WTC11 (cell line): ENCODE results near the gene ADCY3. TPM values are rescaled to one million over a fixed set of nuclear protein-coding genes. Genes with fewer than 3 reads are reported as not detected.
A peak's percentile ranks its signal among the peaks of the same experiment; 100 is the strongest.

Experiments used
- ATAC-seq: fragments of 200-7000 bp; cut with Tn5 transposase; 2 replicates; pipeline ENCODE4 v1.10.0; 2021; ENCODE audit warnings: mild to moderate bottlenecking, moderate library complexity
- CTCF ChIA-PET: fragments of 300-600 bp; sonication (Branson Sonifier 250); formaldehyde crosslinking; loops from one replicate; lab custom pipeline; 2021; ENCODE audit warnings: antibody characterized with exemption; lab: Charles Lee
- POLR2A ChIA-PET: fragments of 350-600 bp; sonication (Branson Sonifier 250); formaldehyde crosslinking; loops from one replicate; lab custom pipeline; 2021; ENCODE audit warnings: antibody characterized with exemption; lab: Charles Lee
- DNase-seq: peaks from one replicate; pipeline ENCODE4 v3.0.0; 2021; ENCODE audit warnings: low spot score
- H3K27ac Mint-ChIP-seq: 2 replicates; pipeline ENCODE4 v1.8.0; 2021; ENCODE audit warnings: mixed read lengths
- H3K27me3 Mint-ChIP-seq: 2 replicates; pipeline ENCODE4 v1.8.0; 2021; ENCODE audit warnings: low read depth, mild to moderate bottlenecking, moderate library complexity, mixed read lengths
- H3K36me3 Mint-ChIP-seq: 2 replicates; pipeline ENCODE4 v1.8.0; 2021; ENCODE audit warnings: mixed read lengths
- H3K4me1 Mint-ChIP-seq: 2 replicates; pipeline ENCODE4 v1.8.0; 2022; ENCODE audit warnings: mixed read lengths
- H3K4me3 Mint-ChIP-seq: 2 replicates; pipeline ENCODE4 v1.8.0; 2021; ENCODE audit warnings: mild to moderate bottlenecking, moderate library complexity, mixed read lengths
- H3K9me3 Mint-ChIP-seq: 2 replicates; pipeline ENCODE4 v1.8.0; 2021; ENCODE audit warnings: mixed read lengths
- AFF4 ChIP-seq: sonication (generic); formaldehyde crosslinking; IDR thresholded peaks from 2 replicates; pipeline ENCODE4 v1.8.1; 2023; ENCODE audit warnings: mild to moderate bottlenecking, missing genetic modification reagents, borderline replicate concordance
- AR ChIP-seq: fragments of 250-450 bp; sonication (Bioruptor Pico); IDR thresholded peaks from 2 replicates; pipeline ENCODE4 v1.9.0; 2021; ENCODE audit warnings: mild to moderate bottlenecking
- ATF2 ChIP-seq: sonication (generic); formaldehyde crosslinking; IDR thresholded peaks from 2 replicates; pipeline ENCODE4 v1.8.1; 2022; ENCODE audit warnings: low read depth, missing genetic modification reagents, borderline replicate concordance
- CDX4 ChIP-seq: fragments of 250-450 bp; sonication (Bioruptor Pico); IDR thresholded peaks from 2 replicates; pipeline ENCODE4 v1.9.0; 2021; ENCODE audit warnings: moderate library complexity, mild to moderate bottlenecking, inconsistent platforms, borderline replicate concordance
- CTCF ChIP-seq: fragments of 200-600 bp; IDR thresholded peaks from 2 replicates; pipeline ENCODE4 v1.8.0; 2022; ENCODE audit warnings: antibody characterized with exemption
- E2F1 ChIP-seq: sonication (generic); formaldehyde crosslinking; IDR thresholded peaks from 2 replicates; pipeline ENCODE4 v1.8.0; 2022; ENCODE audit warnings: mild to moderate bottlenecking, missing genetic modification reagents
- EMX1 ChIP-seq: fragments of 250-450 bp; sonication (Bioruptor Pico); IDR thresholded peaks from 2 replicates; pipeline ENCODE4 v1.8.0; 2021; ENCODE audit warnings: mild to moderate bottlenecking
- FOXP1 ChIP-seq: sonication (generic); formaldehyde crosslinking; IDR thresholded peaks from 2 replicates; pipeline ENCODE4 v1.8.0; 2022; ENCODE audit warnings: missing genetic modification reagents, mild to moderate bottlenecking, moderate library complexity, borderline replicate concordance
- JUN ChIP-seq: sonication (generic); formaldehyde crosslinking; IDR thresholded peaks from 2 replicates; pipeline ENCODE4 v1.8.0; 2023; ENCODE audit warnings: mild to moderate bottlenecking, missing genetic modification reagents
- NR1H2 ChIP-seq: sonication (generic); formaldehyde crosslinking; IDR thresholded peaks from 2 replicates; pipeline ENCODE4 v1.9.0; 2021; ENCODE audit warnings: mild to moderate bottlenecking, moderate library complexity, missing genetic modification reagents
- PRRX2 ChIP-seq: fragments of 250-450 bp; sonication (Bioruptor Pico); IDR thresholded peaks from 2 replicates; pipeline ENCODE4 v1.8.0; 2021; ENCODE audit warnings: mild to moderate bottlenecking
- RELA ChIP-seq: sonication (generic); formaldehyde crosslinking; IDR thresholded peaks from 2 replicates; pipeline ENCODE4 v1.8.1; 2022; ENCODE audit warnings: missing genetic modification reagents, mild to moderate bottlenecking, borderline replicate concordance
- TEAD1 ChIP-seq: sonication (generic); formaldehyde crosslinking; IDR thresholded peaks from 2 replicates; pipeline ENCODE4 v1.8.0; 2022; ENCODE audit warnings: mild to moderate bottlenecking, missing genetic modification reagents
- ZNF219 ChIP-seq: sonication (generic); formaldehyde crosslinking; IDR thresholded peaks from 2 replicates; pipeline ENCODE4 v1.8.0; 2023; ENCODE audit warnings: missing genetic modification reagents, mild to moderate bottlenecking, borderline replicate concordance
- ZNF263 ChIP-seq: sonication (generic); formaldehyde crosslinking; IDR thresholded peaks from 2 replicates; pipeline ENCODE4 v1.8.1; 2022; ENCODE audit warnings: low read depth, mild to moderate bottlenecking, moderate library complexity, missing genetic modification reagents
- ZNF425 ChIP-seq: fragments of 250-450 bp; sonication (Bioruptor Pico); conservative IDR thresholded peaks from 2 replicates; pipeline ENCODE4 v1.9.0; 2021; ENCODE audit warnings: mild to moderate bottlenecking
- total RNA-seq: library from RNA; stranded (reverse); gene quantifications from 3 replicates; pipeline ENCODE4 v1.2.3, GENCODE V29; 2021

ADCY3 gene
- total RNA-seq, 1 experiment from 2014 or later: 37.1 TPM

GRCh38 chr2:24877646-24878045, 42.4 kb downstream of the ADCY3 start:
- Mint-ChIP-seq H3K9me3 (no peaks in the 10 kb centered on the region), H3K36me3 (no peaks in the 10 kb centered on the region), H3K27ac (no peak overlapping the region), H3K4me1 (peaks cover 9% of the 10 kb centered on the region), H3K27me3 (no peaks in the 10 kb centered on the region)
- POLR2A ChIA-PET: no interaction called here
- ATAC-seq (no peak), DNase-seq (no peak)
- TF ChIP-seq TEAD1 (CRISPR knock-in tag) (no peak), ZNF263 (CRISPR knock-in tag) (no peak), AR (CRISPR knock-in tag) (no peak), EMX1 (CRISPR knock-in tag) (no peak)
- TF ChIP-seq, all 79 proteins: peak for 0
- no peak overlapping the region for H3K4me3 Mint-ChIP-seq
- CTCF ChIA-PET: interaction anchor here (0.8 kb wide), 1 partner anchor 98 kb away, joined by 3 read pairs; no protein-coding TSS in a partner anchor

GRCh38 chr2:24877067-24877466, 43.0 kb downstream of the ADCY3 start:
- no peak for ATAC-seq
- TF ChIP-seq TEAD1 (CRISPR knock-in tag) (no peak), ATF2 (CRISPR knock-in tag) (no peak), CTCF (no peak), CDX4 (CRISPR knock-in tag) (no peak), PRRX2 (CRISPR knock-in tag) (no peak), RELA (CRISPR knock-in tag) (no peak), ZNF219 (CRISPR knock-in tag) (no peak), AFF4 (CRISPR knock-in tag) (no peak), JUN (CRISPR knock-in tag) (no peak), NR1H2 (CRISPR knock-in tag) (no peak), ZNF425 (CRISPR knock-in tag) (no peak), FOXP1 (no peak), E2F1 (no peak)
- POLR2A ChIA-PET: no interaction called here
- H3K27me3 Mint-ChIP-seq: no peaks in the 10 kb centered on the region
- peaks cover under 1% of the 10 kb centered on the region; the same call in 1 of the 2 replicates for H3K36me3 Mint-ChIP-seq
- no peaks in the 10 kb centered on the region for H3K9me3 Mint-ChIP-seq
- CTCF ChIA-PET: interaction anchor here (0.8 kb wide), 1 partner anchor 98 kb away, joined by 3 read pairs; no protein-coding TSS in a partner anchor
- DNase-seq: no peak
- peaks cover 15% of the 10 kb centered on the region for H3K4me1 Mint-ChIP-seq
- H3K4me3 Mint-ChIP-seq: no peak overlapping the region
- peak overlapping the region; percentile 76; the same call in 1 of the 2 replicates for H3K27ac Mint-ChIP-seq
